Measurements from ENCODE around the gene ACTL6B. TPM values are rescaled to one million over a fixed set of nuclear protein-coding genes. Genes with fewer than 3 reads are reported as not detected.

The ACTL6B gene
- polyA plus RNA-seq, 1 donor from 2014 or later = 339 TPM

GRCh38 chr7:100641860-100642533 is 14.3 kb downstream of the ACTL6B start:
- Histone ChIP-seq H4K20me1 (ENCODE audit: insufficient read depth) (no peaks in the 10 kb centered on the region), H3K9me3 (ENCODE audit: low read length) (no peaks in the 10 kb centered on the region), H3K27ac (ENCODE audit: low read length) (no peak overlapping the region), H3F3A (ENCODE audit: insufficient read depth, low read length, poor library complexity, severe bottlenecking) (no peaks in the 10 kb centered on the region), H2AFZ (ENCODE audit: low read depth, low read length) (no peak overlapping the region), H3K9ac (ENCODE audit: low read length) (no peak overlapping the region), H3K36me3 (ENCODE audit: insufficient read depth, low read length) (no peaks in the 10 kb centered on the region), H3K27me3 (ENCODE audit: insufficient read depth, low read depth, low read length) (no peaks in the 10 kb centered on the region), H3K4me2 (ENCODE audit: low read length) (no peak overlapping the region), H3K4me3 (ENCODE audit: low read length) (no peak overlapping the region), H3K79me2 (replicated peaks; ENCODE audit: insufficient read depth, low read length) (no peaks in the 10 kb centered on the region), H3K9me2 (ENCODE audit: insufficient read depth, low read length) (no peaks in the 10 kb centered on the region)
- TF ChIP-seq CTCF (IDR thresholded peaks at IDR 0.05; ENCODE audit: poor library complexity, severe bottlenecking) (no peak), EP300 (conservative IDR thresholded peaks at IDR 0.05; ENCODE audit: poor library complexity, severe bottlenecking) (no peak), RAD21 (conservative IDR thresholded peaks at IDR 0.05) (no peak), EZH2 (IDR thresholded peaks at IDR 0.05; ENCODE audit: borderline replicate concordance, insufficient read depth, low read length, poor library complexity, severe bottlenecking) (no peak)
- TF ChIP-seq, protein P1, sequence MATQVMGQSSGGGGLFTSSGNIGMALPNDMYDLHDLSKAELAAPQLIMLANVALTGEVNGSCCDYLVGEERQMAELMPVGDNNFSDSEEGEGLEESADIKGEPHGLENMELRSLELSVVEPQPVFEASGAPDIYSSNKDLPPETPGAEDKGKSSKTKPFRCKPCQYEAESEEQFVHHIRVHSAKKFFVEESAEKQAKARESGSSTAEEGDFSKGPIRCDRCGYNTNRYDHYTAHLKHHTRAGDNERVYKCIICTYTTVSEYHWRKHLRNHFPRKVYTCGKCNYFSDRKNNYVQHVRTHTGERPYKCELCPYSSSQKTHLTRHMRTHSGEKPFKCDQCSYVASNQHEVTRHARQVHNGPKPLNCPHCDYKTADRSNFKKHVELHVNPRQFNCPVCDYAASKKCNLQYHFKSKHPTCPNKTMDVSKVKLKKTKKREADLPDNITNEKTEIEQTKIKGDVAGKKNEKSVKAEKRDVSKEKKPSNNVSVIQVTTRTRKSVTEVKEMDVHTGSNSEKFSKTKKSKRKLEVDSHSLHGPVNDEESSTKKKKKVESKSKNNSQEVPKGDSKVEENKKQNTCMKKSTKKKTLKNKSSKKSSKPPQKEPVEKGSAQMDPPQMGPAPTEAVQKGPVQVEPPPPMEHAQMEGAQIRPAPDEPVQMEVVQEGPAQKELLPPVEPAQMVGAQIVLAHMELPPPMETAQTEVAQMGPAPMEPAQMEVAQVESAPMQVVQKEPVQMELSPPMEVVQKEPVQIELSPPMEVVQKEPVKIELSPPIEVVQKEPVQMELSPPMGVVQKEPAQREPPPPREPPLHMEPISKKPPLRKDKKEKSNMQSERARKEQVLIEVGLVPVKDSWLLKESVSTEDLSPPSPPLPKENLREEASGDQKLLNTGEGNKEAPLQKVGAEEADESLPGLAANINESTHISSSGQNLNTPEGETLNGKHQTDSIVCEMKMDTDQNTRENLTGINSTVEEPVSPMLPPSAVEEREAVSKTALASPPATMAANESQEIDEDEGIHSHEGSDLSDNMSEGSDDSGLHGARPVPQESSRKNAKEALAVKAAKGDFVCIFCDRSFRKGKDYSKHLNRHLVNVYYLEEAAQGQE (IDR thresholded peaks at IDR 0.05; ENCODE audit: borderline replicate concordance) = no peak

GRCh38 chr7:100641463-100641859 is 14.8 kb downstream of the ACTL6B start, which contains the start of gene TFR2:
TSS of gene TFR2 (minus strand) at chr7:100641552. CDS start at chr7:100641509, 43 bp downstream.
- Histone ChIP-seq H3K4me3 (ENCODE audit: low read length) (no peak within 1 kb of the TSS), H3K36me3 (ENCODE audit: insufficient read depth, low read length) (no peaks in the 10 kb centered on the region), H3K79me2 (replicated peaks; ENCODE audit: insufficient read depth, low read length) (no peaks in the 10 kb centered on the region), H3K27me3 (ENCODE audit: insufficient read depth, low read depth, low read length) (no peaks in the 10 kb centered on the region), H2AFZ (ENCODE audit: low read depth, low read length) (no peak within 1 kb of the TSS), H3K9me3 (ENCODE audit: low read length) (no peaks in the 10 kb centered on the region), H3K4me2 (ENCODE audit: low read length) (no peak within 1 kb of the TSS), H4K20me1 (ENCODE audit: insufficient read depth) (no peaks in the 10 kb centered on the region), H3F3A (ENCODE audit: insufficient read depth, low read length, poor library complexity, severe bottlenecking) (no peaks in the 10 kb centered on the region), H3K9ac (ENCODE audit: low read length) (no peak within 1 kb of the TSS), H3K9me2 (ENCODE audit: insufficient read depth, low read length) (no peaks in the 10 kb centered on the region), H3K27ac (ENCODE audit: low read length) (no peak within 1 kb of the TSS)
- TF ChIP-seq POLR2AphosphoS5 (IDR thresholded peaks at IDR 0.05) = no peak
- TF ChIP-seq RAD21 (conservative IDR thresholded peaks at IDR 0.05) = no peak
- TF ChIP-seq, protein P1 (IDR thresholded peaks at IDR 0.05; ENCODE audit: borderline replicate concordance) = no peak
- TF ChIP-seq MXI1 (conservative IDR thresholded peaks at IDR 0.05; ENCODE audit: poor library complexity, severe bottlenecking) = no peak
- TF ChIP-seq TAF1 (IDR thresholded peaks at IDR 0.05; ENCODE audit: low read depth) = no peak

Data from neural cell (in vitro differentiated cells).